HG02870 (cell line): ENCODE results near the gene PUS3.
A peak's percentile ranks its signal among the peaks of the same experiment; 100 is the strongest.
"Not testable (repeated sequence)": the region's sequence is repeated elsewhere in the genome, so short reads cannot be mapped to it uniquely, and the experiment has no call there.

Experiments
- ATAC-seq: cut with Tn5 transposase; IDR thresholded peaks from one replicate; pipeline ENCODE4 v1.9.1; 2021; ENCODE audit warnings: mild to moderate bottlenecking, moderate library complexity; ENCODE audit not compliant: unreplicated experiment

PUS3 gene

DNA sequence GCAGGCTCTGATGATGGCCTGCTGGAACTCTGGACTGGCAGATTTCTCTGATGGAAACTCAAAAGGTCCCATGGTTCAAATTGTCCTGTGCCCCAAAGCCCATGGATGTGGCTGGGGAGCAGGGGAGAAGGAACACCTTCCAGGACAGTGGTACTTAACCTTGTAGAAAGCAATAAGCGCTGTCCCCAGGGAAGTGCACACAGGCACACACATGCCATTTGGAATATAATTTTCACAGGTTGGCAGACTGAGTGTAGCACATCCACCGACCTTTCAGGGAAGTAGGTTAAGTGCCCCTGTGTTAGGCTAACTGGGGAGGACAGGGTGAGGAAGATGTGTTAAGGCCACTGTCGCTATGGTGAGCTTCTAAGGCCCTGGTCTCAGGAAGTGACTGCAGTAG lies 19.1 kb upstream of the PUS3 start:
- ATAC-seq = no peak

- no peak for ATAC-seq
Measured at GRCh38 chr11:125921042-125921441, 18.0 kb upstream of the PUS3 start.

GRCh38 chr11:125918140-125918840 lies 15.3 kb upstream of the PUS3 start:
- no peak for ATAC-seq

DNA sequence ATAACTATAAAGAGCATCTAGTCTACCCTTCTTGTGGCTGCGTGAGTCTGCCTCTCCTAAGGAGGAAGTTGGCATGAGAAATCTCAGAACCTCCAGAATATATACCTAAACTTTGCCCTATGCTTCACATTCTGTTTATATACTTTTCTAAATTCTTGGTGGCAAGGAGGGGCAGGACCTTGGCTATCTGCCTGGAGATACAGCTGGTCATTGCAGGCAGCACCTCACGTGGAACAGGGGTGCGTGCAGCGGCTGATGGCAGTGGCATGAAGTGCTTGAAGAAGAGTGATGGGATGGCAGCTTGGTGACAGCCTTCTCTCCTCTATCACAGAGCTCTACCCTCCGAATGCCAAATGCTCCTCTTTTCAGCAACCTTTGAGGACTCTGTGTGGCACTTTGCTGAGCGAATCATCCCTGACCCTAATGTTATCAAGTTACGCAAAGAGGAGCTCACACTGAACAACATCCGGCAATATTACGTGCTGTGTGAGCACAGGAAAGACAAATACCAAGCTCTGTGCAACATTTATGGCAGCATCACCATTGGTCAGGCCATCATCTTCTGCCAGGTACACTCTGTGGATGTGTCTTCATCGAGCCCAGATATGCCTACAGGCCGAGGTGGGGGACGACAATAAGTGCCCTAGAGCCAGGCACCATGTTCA lies 13.8 kb upstream of the PUS3 start:
- ATAC-seq = no peak

- not testable (repeated sequence) for ATAC-seq
Measured at GRCh38 chr11:125914601-125915000, 11.6 kb upstream of the PUS3 start.

- no peak for ATAC-seq
Measured at GRCh38 chr11:125910226-125910849, 7.3 kb upstream of the PUS3 start.

GRCh38 chr11:125904678-125905077 lies 1.7 kb upstream of the PUS3 start:
- ATAC-seq = no peak

GRCh38 chr11:125903711-125904659 lies 979 bp upstream of the PUS3 start, which contains the start of gene DDX25:
Gene DDX25 (plus strand): TSS chr11:125904508. CDS start chr11:125904518, 10 bp downstream.
- ATAC-seq = no peak

DNA sequence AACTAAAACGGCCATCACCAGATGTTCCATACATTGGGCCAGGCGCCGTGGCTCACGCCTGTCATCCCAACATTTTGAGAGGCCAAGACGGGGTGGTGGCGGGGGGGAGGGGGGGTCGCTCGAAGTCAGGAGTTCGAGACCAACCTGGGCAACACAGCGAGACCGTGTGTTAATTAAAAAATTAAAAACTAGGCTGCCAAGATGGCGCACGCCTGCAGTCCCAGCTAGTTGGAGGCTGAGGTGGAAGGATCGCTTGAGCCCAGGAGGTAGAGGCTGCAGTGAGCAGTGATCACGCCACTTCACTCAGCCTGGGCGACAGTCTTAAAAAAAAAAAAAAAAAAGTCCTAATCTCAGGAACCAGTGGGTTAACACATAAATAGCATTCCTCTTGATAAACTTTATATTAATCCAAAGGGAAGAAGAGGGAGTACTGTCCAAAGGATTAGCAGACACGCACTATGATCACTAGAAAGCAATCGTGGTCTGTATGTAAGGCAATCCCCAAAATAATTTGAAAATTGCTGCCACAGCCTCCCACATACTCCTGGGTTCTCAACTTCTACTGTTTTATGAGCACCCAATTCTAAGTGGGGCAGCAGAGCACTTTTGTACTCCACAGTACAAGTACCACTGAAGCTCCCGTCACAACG lies 604 bp downstream of the PUS3 start:
- ATAC-seq = no peak

- ATAC-seq = no peak
Measured at GRCh38 chr11:125901872-125902271, 1.1 kb downstream of the PUS3 start.

DNA sequence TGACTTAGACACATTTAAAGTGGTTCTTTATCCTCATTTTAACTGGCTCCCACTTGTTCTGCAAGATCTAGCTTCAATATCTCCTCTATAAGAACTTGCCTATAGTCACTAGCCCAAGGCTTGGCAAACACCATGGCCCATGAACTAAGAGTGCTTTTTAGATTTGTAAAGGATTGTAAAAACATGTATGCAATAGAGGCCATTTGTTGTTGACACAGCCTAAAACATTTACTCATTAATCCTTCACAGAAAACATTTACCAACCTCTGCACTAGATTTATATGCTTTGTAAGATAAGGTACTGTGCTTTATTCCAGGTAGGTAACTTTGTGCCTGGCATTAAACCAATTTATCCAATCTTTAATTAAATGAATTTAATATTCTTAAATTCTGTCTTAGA lies 10.0 kb downstream of the PUS3 start:
- ATAC-seq = no peak

GRCh38 chr11:125892071-125892470 lies 10.9 kb downstream of the PUS3 start:
- ATAC-seq = no peak

DNA sequence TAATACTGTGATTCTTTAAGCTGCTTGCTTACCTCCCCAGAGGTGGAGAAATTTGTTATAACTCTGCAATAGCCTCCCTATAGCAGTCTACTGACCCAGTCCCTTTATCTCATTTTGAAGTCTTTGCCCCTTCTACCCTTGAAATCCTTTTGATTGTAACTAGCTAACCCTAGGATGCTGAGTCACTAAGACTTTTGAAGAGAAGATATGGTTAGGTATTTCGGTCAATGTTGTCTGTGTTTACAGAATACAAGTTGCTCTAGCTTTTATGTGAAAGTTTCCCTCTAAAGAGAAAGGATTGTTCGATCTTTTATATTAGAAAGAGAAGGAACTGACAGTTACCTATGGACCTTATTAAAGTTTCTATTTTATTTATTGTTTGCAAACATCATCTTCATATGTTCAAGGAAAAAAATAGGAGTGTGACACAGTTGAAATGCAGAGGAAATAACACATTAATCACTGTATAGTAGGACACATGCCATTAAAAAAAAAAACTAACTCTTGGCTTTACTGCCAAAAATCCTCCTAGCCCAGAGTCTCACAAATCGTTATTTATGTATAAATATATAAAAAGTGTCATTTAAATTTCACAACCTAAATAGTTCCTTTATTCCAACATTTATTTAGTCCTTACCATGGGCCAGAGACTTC lies 12.4 kb downstream of the PUS3 start:
- ATAC-seq = no peak

- ATAC-seq = peak; percentile 87
Measured at GRCh38 chr11:125887373-125888324, 15.4 kb downstream of the PUS3 start, which contains the start of gene HYLS1. Gene HYLS1 (plus strand): TSS chr11:125887668. CDS start chr11:125899369, 11,701 bp downstream.

- ATAC-seq = peak; percentile 35
Measured at GRCh38 chr11:125886997-125887372, 16.0 kb downstream of the PUS3 start.

DNA sequence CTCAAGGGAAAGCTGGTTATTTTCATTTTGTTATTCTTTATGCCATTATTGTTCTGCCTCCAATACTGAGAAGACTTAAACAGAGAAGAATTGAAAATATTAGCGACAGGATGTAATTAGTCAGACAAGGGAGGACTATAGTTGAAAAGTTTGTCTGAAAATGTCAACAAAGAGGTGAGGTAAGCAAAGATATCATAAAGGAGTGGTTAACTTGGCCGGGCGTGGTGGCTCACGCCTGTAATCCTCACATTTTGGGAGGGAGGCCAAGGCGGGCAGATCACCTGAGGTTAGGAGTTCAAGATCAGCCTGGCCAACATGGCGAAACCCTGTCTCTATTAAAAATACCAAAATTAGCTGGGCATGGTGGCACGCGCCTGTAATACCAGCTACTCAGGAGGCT lies 19.6 kb downstream of the PUS3 start:
- no peak for ATAC-seq

DNA sequence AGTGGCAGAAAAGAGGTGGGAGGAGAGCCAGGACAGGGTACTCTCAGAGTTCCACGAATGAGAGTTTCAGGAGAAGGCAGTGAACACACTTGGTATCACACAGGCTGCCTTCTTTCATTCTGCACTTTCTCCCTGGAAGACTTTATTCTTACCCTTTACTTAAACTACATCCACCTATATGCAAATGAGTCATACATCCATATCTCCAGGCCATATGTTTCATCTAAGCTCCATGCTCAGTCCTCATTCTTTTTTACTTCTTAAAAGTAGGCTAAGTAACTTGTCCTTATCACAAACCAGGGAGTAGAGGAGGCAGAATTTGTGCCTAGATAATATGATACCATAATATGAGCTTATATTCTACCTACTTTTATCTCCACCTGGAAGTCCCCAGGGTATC lies 21.7 kb downstream of the PUS3 start:
- no peak for ATAC-seq

DNA sequence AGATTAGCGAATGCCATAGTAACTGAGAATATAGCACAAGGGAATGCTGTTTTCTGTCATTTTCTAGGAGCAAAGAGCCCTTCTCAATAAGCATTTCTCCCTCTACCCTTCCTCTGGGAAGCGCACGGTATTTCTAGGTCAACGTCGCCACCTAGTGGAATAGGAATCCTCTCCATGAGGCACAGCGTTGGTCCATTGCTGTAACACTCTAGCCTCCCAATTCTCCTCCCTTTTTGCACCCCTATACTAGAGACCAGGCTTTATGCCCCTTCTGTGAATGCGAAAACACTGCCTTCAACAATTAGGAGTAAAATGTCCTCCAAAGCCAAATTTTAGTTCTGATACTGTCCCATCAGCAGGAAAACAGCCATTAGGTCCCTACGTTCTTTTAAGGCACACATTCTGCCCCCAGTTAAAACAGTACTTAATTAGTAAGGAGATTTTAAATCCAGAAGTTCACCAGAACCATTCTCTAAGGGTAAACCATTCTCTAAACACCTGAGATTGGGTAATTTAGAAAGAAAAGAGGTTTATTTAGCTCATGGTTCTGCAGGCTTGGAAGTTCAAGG lies 28.4 kb downstream of the PUS3 start:
- ATAC-seq = peak; percentile 54
